D721Med (cell line): ENCODE results near the gene HES2.
"Not testable (repeated sequence)": the region's sequence is repeated elsewhere in the genome, so short reads cannot be mapped to it uniquely, and the experiment has no call there.

ENCODE experiments used
- DNase-seq: peaks from one replicate; pipeline ENCODE4 v3.0.0; 2011; ENCODE audit warnings: low spot score; ENCODE audit not compliant: insufficient read length
- FAIRE-seq: peaks from 2 replicates; lab custom pipeline; 2011; peaks lifted over from hg19 to GRCh38; lab: Jason Lieb, UNC
- TF ChIP-seq, protein P1 (sequence below): IDR thresholded peaks from 2 replicates; pipeline ENCODE4 v1.5.1; 2012; ENCODE audit warnings: mild to moderate bottlenecking, control low read depth; ENCODE audit not compliant: insufficient read depth; ENCODE audit errors: missing control alignments

HES2 gene

GRCh38 chr1:6437012-6437700 lies 17.4 kb upstream of the HES2 start:
- TF ChIP-seq, protein P1, sequence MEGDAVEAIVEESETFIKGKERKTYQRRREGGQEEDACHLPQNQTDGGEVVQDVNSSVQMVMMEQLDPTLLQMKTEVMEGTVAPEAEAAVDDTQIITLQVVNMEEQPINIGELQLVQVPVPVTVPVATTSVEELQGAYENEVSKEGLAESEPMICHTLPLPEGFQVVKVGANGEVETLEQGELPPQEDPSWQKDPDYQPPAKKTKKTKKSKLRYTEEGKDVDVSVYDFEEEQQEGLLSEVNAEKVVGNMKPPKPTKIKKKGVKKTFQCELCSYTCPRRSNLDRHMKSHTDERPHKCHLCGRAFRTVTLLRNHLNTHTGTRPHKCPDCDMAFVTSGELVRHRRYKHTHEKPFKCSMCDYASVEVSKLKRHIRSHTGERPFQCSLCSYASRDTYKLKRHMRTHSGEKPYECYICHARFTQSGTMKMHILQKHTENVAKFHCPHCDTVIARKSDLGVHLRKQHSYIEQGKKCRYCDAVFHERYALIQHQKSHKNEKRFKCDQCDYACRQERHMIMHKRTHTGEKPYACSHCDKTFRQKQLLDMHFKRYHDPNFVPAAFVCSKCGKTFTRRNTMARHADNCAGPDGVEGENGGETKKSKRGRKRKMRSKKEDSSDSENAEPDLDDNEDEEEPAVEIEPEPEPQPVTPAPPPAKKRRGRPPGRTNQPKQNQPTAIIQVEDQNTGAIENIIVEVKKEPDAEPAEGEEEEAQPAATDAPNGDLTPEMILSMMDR: peak; percentile 22
- not testable (repeated sequence) for FAIRE-seq, DNase-seq

GRCh38 chr1:6436277-6436676 lies 16.6 kb upstream of the HES2 start:
- not testable (repeated sequence) for FAIRE-seq, DNase-seq

DNA sequence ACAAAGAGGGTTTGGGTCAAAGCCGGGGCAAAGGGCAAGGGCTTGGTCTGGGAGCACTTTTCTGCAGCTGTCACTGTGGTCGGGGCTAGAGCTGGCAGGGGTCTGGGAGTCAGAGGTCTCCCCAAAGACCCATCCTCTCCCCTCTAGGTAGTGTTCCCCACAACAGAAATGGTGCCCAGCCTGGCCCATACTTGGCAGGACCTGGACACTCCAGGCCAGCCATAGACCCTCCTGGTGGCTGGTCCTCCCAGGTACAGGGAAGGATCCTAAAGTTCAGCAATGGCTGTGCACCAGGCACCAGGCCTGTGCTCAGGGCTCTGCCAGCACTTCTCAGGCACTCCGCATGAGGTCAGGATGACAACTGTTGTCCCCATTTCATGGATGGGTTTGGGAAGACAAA lies 15.8 kb upstream of the HES2 start:
- no peak for DNase-seq
- TF ChIP-seq, protein P1: no peak
- FAIRE-seq: no peak

- FAIRE-seq (no peak), DNase-seq (no peak)
- TF ChIP-seq, protein P1: no peak
Measured at GRCh38 chr1:6435129-6435528, 15.4 kb upstream of the HES2 start.

- no peak for DNase-seq
- TF ChIP-seq, protein P1: no peak
- no peak for FAIRE-seq
Measured at GRCh38 chr1:6434186-6434585, 14.5 kb upstream of the HES2 start.

DNA sequence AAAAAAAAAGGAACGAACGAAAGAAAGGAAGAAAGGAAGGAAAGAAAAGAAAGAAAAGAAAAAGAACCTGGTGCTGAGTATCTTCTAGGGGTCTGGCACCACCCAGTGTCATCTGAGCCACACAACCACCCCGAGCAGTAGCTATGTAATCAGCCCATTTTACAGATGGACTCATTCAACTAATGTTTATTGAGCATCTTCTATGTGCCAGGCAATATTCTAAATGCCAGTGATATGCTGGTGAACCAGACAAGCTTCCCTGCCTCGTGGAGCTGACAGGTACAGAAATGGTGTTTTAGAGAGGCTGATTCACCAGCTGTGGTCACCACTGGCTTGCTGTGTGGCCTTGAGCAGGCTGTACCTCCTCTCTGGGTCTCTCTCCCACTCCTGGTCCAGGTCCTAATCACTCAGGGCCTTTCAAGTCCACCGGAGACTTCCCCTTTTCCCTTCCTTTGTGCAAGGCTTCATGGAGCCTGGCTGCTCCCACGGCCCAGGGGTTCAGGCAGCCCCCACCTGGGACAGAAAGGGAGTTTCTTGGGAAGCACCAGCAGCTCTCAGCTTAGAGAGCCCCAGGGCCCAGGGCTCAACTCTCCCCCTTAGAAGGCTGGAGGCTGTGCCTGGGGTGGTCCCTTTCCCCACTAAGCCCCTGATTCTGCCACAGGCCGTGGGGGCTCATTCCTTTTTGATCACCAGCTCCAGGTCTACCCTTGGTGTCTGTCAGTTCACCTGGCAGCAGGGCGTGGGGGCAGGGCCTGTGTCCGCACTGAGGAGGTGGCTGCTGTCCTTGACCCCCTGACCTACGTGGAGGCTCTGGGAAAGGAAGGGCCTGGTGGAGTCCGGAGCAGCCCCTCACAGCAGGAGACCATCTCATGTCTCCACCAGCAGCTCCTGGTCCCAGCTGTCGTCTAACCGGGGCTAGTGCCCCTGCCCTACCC lies 12.2 kb upstream of the HES2 start:
- not testable (repeated sequence) for DNase-seq, FAIRE-seq

DNA sequence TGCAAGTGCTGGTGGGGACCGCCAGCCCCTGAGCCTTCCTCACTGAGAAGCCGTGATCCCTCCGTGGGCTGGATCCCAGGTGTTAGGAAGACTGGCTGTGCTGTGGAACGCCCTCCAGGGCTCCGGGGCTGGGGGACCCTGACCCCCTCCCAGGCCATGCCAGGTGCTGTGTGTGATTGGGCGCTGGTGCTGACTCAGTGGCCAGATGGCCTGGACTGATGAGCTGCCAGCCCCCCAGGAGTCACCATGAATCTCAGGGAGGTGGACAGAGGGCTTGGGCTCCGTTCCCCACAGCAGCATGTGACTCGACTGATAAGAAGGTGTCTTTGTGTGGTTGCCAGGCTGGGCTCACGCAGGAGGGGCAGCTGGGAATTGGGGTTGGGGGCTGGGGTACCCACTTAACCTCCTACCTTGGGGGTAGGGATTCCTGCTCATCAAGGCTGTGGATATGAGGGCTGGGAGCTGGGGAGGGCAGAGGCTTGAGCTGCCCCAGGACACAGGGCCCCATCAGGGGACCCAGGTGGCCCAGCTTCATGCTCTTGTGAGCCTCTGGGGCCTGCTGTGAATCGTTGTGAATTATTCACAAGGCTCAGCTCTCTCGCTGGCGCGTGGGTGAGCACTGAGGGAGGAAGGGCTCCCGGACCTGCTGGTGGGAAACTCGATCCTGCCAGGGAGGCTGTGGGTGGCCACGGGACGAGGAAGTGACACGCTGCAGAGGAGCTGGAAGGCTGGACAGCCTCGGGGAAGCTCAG lies 10.1 kb upstream of the HES2 start:
- FAIRE-seq, DNase-seq: not testable (repeated sequence)

GRCh38 chr1:6428453-6428852 lies 8.7 kb upstream of the HES2 start:
- DNase-seq, FAIRE-seq: not testable (repeated sequence)
